ENCODE data around the gene IL36G.

The IL36G gene

GRCh38 chr2:112960230-112960825 lies 17.5 kb upstream of the IL36G start:
- ChIA-PET POLR2A (no interaction called here), CTCF (interaction anchor here (0.5 to 1.1 kb wide), 3 partner anchors 25 to 197 kb away, joined by 4 read pairs; no protein-coding TSS in a partner anchor)
- DNase-seq (ENCODE audit: extremely low spot score) = no peak
- no peak for TF ChIP-seq SP1 (IDR thresholded peaks at IDR 0.05)
- no peak for TF ChIP-seq PKNOX1 (IDR thresholded peaks at IDR 0.05)
- TF ChIP-seq FOXA1 (IDR thresholded peaks at IDR 0.05) = no peak
- TF ChIP-seq HDGF (IDR thresholded peaks at IDR 0.05; ENCODE audit: borderline replicate concordance) = no peak
- no peak for TF ChIP-seq LEF1 (IDR thresholded peaks at IDR 0.05; ENCODE audit: borderline replicate concordance)
- no peak for TF ChIP-seq FOXK2 (IDR thresholded peaks at IDR 0.05)
- no peak for TF ChIP-seq TARDBP (IDR thresholded peaks at IDR 0.05)
- TF ChIP-seq SUZ12 (IDR thresholded peaks at IDR 0.05) = no peak
- no peak for TF ChIP-seq FOXM1 (IDR thresholded peaks at IDR 0.05; ENCODE audit: borderline replicate concordance)
- TF ChIP-seq ZNF384 (IDR thresholded peaks at IDR 0.05) = no peak
- no peak for TF ChIP-seq L3MBTL2 (conservative IDR thresholded peaks at IDR 0.05)
- no peak for TF ChIP-seq ELF4 (IDR thresholded peaks at IDR 0.05)

GRCh38 chr2:112962308-112963175 lies 15.3 kb upstream of the IL36G start:
- ChIA-PET POLR2A (no interaction called here), CTCF (interaction anchor here (1.0 kb wide), 1 partner anchor 11 kb away, joined by 3 read pairs; no protein-coding TSS in a partner anchor)
- no peak for DNase-seq (ENCODE audit: extremely low spot score)
- TF ChIP-seq CTBP1 (IDR thresholded peaks at IDR 0.05; ENCODE audit: borderline replicate concordance) (no peak), PKNOX1 (IDR thresholded peaks at IDR 0.05) (no peak), FOXM1 (IDR thresholded peaks at IDR 0.05; ENCODE audit: borderline replicate concordance) (no peak), TARDBP (IDR thresholded peaks at IDR 0.05) (no peak), SUZ12 (IDR thresholded peaks at IDR 0.05) (no peak), ARNT (IDR thresholded peaks at IDR 0.05) (no peak), SP1 (IDR thresholded peaks at IDR 0.05) (no peak), BHLHE40 (IDR thresholded peaks at IDR 0.05; ENCODE audit: borderline replicate concordance) (no peak), FOXK2 (IDR thresholded peaks at IDR 0.05) (no peak), L3MBTL2 (conservative IDR thresholded peaks at IDR 0.05) (no peak), NFRKB (IDR thresholded peaks at IDR 0.05) (no peak), ZNF384 (IDR thresholded peaks at IDR 0.05) (no peak), ELF4 (IDR thresholded peaks at IDR 0.05) (no peak), HDGF (IDR thresholded peaks at IDR 0.05; ENCODE audit: borderline replicate concordance) (no peak), FOXA1 (IDR thresholded peaks at IDR 0.05) (no peak), LEF1 (IDR thresholded peaks at IDR 0.05; ENCODE audit: borderline replicate concordance) (no peak)

- no peak for DNase-seq (ENCODE audit: extremely low spot score)
- no peak for TF ChIP-seq HDGF (IDR thresholded peaks at IDR 0.05; ENCODE audit: borderline replicate concordance)
- TF ChIP-seq FOXA1 (IDR thresholded peaks at IDR 0.05) = no peak
- no peak for TF ChIP-seq SP1 (IDR thresholded peaks at IDR 0.05)
- TF ChIP-seq ELF4 (IDR thresholded peaks at IDR 0.05) = no peak
- TF ChIP-seq FOXM1 (IDR thresholded peaks at IDR 0.05; ENCODE audit: borderline replicate concordance) = no peak
- no peak for TF ChIP-seq ARNT (IDR thresholded peaks at IDR 0.05)
- POLR2A ChIA-PET = no interaction called here
- CTCF ChIA-PET = no interaction called here
Measured at GRCh38 chr2:112967023-112967422, 10.8 kb upstream of the IL36G start.

DNA sequence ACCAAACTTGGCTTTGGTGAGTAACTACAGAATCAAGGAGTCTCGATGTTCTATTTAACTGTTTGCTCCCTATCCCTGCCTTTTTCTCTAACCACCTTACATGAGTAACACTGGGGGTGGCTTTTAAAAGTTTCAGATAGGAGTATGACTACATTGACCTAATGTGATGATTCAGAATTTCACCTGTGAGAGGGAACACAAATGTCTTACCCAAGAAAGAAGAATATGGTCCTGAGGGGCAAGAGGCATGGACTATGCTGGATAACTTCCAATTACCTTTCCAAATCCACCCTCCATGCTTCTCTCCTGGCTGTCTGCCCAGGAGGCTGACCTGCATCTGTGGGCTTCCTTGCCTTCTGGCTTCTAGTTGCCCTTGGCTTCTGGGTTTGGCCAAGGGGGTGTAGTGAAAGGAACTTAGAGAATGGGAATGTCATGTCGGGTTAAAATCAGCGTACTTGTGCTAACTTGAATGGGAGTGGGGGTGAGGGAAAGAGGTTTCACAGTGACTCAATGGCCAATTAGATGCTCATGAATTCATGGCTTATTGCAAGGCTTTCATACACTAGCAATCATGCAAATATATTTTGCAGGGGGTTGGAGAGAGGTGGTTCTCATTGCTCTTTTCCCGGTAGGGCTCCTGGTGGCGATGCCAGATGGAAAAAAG lies 5.3 kb upstream of the IL36G start:
- POLR2A ChIA-PET = no interaction called here
- CTCF ChIA-PET = no interaction called here
- TF ChIP-seq PKNOX1 (IDR thresholded peaks at IDR 0.05) (no peak), CTBP1 (IDR thresholded peaks at IDR 0.05; ENCODE audit: borderline replicate concordance) (no peak), SP1 (IDR thresholded peaks at IDR 0.05) (no peak), FOXM1 (IDR thresholded peaks at IDR 0.05; ENCODE audit: borderline replicate concordance) (no peak), BHLHE40 (IDR thresholded peaks at IDR 0.05; ENCODE audit: borderline replicate concordance) (no peak), FOXA1 (IDR thresholded peaks at IDR 0.05) (no peak), FOXK2 (IDR thresholded peaks at IDR 0.05) (no peak), NFRKB (IDR thresholded peaks at IDR 0.05) (no peak), TARDBP (IDR thresholded peaks at IDR 0.05) (no peak)
- DNase-seq (ENCODE audit: extremely low spot score) = no peak

DNA sequence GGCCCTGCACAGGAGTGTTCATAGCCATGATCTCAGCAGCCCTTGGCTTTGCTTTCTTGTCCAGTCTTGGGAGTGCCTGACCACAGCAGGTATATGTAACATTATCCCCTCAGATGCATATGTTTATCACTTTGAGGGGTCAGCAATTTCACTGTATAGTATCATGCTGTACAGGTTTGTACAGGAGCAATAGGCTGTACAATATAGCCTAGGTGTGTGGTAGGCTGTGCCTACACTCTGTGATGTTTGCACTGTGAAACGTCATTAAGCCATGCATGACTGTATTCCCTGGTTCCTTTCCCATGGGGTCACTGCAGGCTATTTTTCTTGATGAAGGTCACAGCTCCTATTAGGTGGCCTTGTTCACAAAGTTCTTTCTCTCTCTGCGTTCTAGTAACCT lies 4.7 kb upstream of the IL36G start:
- no peak for DNase-seq (ENCODE audit: extremely low spot score)
- CTCF ChIA-PET = no interaction called here
- POLR2A ChIA-PET = no interaction called here
- TF ChIP-seq FOXA1 (IDR thresholded peaks at IDR 0.05) = no peak
- TF ChIP-seq LEF1 (IDR thresholded peaks at IDR 0.05; ENCODE audit: borderline replicate concordance) = no peak

DNA sequence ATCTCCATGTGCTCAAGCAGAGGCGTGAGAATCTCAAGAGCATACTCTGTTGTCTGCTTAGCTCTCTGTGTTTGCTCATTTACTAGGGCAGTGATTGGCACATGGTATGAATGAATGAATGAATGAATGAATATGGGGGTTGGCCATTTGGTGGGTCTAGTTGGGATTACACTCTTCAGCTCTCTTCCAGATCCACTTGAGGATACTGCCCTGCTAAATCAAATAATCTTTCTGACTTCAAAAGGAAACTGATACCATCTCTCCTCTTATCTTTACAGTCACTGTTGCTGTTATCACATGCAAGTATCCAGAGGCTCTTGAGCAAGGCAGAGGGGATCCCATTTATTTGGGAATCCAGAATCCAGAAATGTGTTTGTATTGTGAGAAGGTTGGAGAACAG lies 1.9 kb downstream of the IL36G start:
- DNase-seq (ENCODE audit: extremely low spot score) = no peak
- ChIA-PET POLR2A (no interaction called here), CTCF (no interaction called here)
- TF ChIP-seq ARNT (IDR thresholded peaks at IDR 0.05) = no peak
- TF ChIP-seq BHLHE40 (IDR thresholded peaks at IDR 0.05; ENCODE audit: borderline replicate concordance) = no peak
- TF ChIP-seq ZNF384 (IDR thresholded peaks at IDR 0.05) = no peak
- no peak for TF ChIP-seq PKNOX1 (IDR thresholded peaks at IDR 0.05)
- TF ChIP-seq HDGF (IDR thresholded peaks at IDR 0.05; ENCODE audit: borderline replicate concordance) = no peak
- no peak for TF ChIP-seq NFRKB (IDR thresholded peaks at IDR 0.05)
- TF ChIP-seq FOXM1 (IDR thresholded peaks at IDR 0.05; ENCODE audit: borderline replicate concordance) = no peak
- no peak for TF ChIP-seq ELF4 (IDR thresholded peaks at IDR 0.05)
- no peak for TF ChIP-seq LEF1 (IDR thresholded peaks at IDR 0.05; ENCODE audit: borderline replicate concordance)
- TF ChIP-seq SP1 (IDR thresholded peaks at IDR 0.05) = no peak
- no peak for TF ChIP-seq CTBP1 (IDR thresholded peaks at IDR 0.05; ENCODE audit: borderline replicate concordance)
- no peak for TF ChIP-seq L3MBTL2 (conservative IDR thresholded peaks at IDR 0.05)
- no peak for TF ChIP-seq TARDBP (IDR thresholded peaks at IDR 0.05)
- no peak for TF ChIP-seq SUZ12 (IDR thresholded peaks at IDR 0.05)
- TF ChIP-seq FOXK2 (IDR thresholded peaks at IDR 0.05) = no peak

Data from HEK293T (cell line).